GM18526 (cell line): ENCODE results near the gene FNDC3B.

Experiments used
- POLR2A ChIP-seq: IDR thresholded peaks from 3 replicates; pipeline ENCODE4 v1.6.1; 2011; ENCODE audit not compliant: insufficient read length; ENCODE audit errors: extremely low read depth

Gene FNDC3B

GRCh38 chr3:172127929-172128580 is 88.7 kb downstream of the FNDC3B start:
- no peak for TF ChIP-seq POLR2A

- no peak for TF ChIP-seq POLR2A
These were observed 89.5 kb downstream of the FNDC3B start for GRCh38 chr3:172128858-172129257.

GRCh38 chr3:172129498-172129849 is 90.1 kb downstream of the FNDC3B start:
- TF ChIP-seq POLR2A, result no peak

GRCh38 chr3:172129850-172130716 is 90.7 kb downstream of the FNDC3B start:
- TF ChIP-seq POLR2A, result no peak

GRCh38 chr3:172130717-172131050 is 91.3 kb downstream of the FNDC3B start:
- TF ChIP-seq POLR2A, result no peak

- TF ChIP-seq POLR2A, result no peak
These were observed 92.4 kb downstream of the FNDC3B start for GRCh38 chr3:172131746-172132145.

- TF ChIP-seq POLR2A, result no peak
These were observed 92.8 kb downstream of the FNDC3B start for GRCh38 chr3:172132159-172132586.

- TF ChIP-seq POLR2A, result no peak
These were observed 93.4 kb downstream of the FNDC3B start for GRCh38 chr3:172132721-172133311.

- TF ChIP-seq POLR2A, result no peak
These were observed 94.5 kb downstream of the FNDC3B start for GRCh38 chr3:172133838-172134237.

GRCh38 chr3:172134352-172134751 is 95.0 kb downstream of the FNDC3B start:
- TF ChIP-seq POLR2A, result no peak

GRCh38 chr3:172135185-172135584 is 95.8 kb downstream of the FNDC3B start:
- no peak for TF ChIP-seq POLR2A

- no peak for TF ChIP-seq POLR2A
These were observed 96.4 kb downstream of the FNDC3B start for GRCh38 chr3:172135820-172136219.

- no peak for TF ChIP-seq POLR2A
These were observed 97.0 kb downstream of the FNDC3B start for GRCh38 chr3:172136330-172136729.

GRCh38 chr3:172137287-172138192 is 98.2 kb downstream of the FNDC3B start:
- no peak for TF ChIP-seq POLR2A

- no peak for TF ChIP-seq POLR2A
These were observed 98.8 kb downstream of the FNDC3B start for GRCh38 chr3:172138193-172138537.
